ENCODE measurements around the gene HRH1.
"Not testable (repeated sequence)": the region's sequence is repeated elsewhere in the genome, so short reads cannot be mapped to it uniquely, and the experiment has no call there.

Gene HRH1

GRCh38 chr3:11206316-11206715 lies 52.0 kb downstream of the HRH1 start:
- DNase-seq (ENCODE audit: low spot score), result no peak

DNA sequence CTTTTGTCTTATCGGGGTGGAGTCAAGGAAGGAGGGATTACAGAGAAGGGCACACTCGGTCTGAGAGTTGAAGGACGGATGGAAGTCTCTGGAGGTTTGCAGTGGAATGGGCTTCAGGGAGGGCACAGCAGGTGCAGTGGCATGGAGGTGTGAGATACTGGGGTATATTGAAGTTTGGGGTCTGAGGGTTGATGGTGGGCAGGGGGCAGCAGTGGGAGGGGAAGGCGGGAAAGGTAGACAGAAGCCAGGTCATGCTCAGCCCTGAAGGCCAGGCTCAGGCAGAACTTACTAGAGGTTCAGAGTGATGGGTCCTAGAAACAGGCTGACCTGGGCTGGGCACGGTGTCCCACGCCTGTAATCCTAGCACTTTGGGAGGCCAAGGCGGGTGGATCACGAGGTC lies 52.7 kb downstream of the HRH1 start:
- DNase-seq (ENCODE audit: low spot score), result no peak

- DNase-seq (ENCODE audit: low spot score), result no peak
Measured at GRCh38 chr3:11211531-11212298, 57.4 kb downstream of the HRH1 start.

DNA sequence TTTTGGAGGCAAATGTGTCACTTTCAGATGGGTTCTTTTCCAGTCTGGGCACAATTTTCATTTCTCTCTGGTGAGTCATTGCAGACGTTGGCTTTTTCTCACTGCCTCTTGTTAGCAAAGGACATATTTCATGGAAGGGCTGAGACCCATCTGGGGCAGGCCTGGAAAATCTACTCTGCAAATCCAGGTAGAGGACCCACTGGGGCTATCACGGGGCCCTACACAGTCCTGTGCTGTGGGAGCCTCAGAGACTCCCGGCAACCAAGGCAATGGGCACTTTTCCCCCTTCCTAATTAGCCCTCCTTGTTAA lies 58.0 kb downstream of the HRH1 start:
- no peak for DNase-seq (ENCODE audit: low spot score)

DNA sequence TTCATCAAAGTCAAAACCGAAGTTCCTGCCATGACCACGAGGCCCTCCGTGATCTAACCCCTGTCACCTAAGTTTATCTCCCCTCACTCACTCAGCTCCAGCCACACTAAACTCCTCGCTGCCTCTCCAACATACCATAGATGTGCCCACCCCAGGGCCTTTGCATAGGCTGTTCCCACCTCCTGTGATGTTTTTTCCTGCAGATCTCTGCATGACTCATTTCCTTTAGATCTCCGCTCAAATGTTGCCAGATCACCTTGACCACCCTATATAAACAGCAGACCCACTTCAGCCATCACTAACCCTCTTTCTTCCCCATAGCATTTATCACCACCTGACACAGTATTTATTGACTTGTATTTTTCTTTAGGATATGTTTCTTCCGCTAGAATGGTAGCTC lies 58.5 kb downstream of the HRH1 start:
- DNase-seq (ENCODE audit: low spot score), result no peak

DNA sequence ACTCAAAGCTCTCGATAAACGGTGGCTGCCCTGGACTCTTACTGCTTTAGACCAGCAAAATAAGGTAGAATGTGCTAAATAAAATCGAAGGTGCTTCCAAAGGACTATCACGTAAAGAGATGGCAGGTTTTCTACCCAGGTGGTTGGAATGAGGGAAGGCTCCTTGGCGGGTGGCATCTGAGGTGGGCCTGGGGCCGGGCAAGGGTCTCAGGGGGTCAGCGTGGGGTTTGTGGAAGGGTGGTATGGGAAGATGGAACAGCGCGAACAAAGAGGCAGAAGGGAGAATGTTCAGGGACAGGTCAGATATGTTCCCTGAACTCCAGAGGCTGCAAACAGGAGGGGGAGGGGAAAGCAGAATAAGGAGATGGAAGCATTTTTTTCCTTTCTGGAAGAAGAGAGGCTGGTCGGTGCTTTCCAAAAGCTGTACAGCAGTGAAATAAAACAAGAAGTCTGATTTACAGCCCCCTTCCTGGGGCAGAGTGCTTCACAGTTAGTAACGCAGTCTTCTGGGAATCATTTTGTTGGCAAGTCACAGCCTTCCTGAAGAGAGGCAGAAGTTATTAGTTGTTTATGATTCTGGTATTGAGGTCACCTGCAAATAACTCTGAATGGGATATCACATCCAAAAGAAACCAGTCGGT lies 59.6 kb downstream of the HRH1 start:
- no peak for DNase-seq (ENCODE audit: low spot score)

DNA sequence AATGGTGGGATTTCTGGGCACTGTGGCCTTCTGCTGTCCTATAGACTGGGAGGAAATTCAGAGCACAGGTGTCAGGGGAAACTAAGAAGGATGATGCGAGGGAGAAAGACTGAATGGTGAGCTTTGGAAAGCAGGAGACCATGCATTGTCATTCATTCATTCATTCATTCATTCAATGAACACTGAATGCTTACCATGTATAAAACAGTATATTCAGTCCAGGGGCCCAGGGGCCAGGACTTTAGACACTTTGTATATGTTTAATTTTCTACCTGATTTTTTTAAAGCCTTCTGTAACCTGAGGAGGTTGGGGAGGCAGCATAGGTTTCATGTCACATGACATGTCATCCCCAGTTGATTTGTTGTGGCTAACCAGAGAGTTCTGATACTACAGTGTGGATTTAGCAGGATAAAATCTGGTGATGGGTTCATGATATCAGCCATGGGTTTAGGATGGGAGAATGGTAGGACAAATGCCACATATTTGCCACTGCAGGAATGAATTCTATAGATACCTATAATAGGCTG lies 60.2 kb downstream of the HRH1 start:
- no peak for DNase-seq (ENCODE audit: low spot score)

DNA sequence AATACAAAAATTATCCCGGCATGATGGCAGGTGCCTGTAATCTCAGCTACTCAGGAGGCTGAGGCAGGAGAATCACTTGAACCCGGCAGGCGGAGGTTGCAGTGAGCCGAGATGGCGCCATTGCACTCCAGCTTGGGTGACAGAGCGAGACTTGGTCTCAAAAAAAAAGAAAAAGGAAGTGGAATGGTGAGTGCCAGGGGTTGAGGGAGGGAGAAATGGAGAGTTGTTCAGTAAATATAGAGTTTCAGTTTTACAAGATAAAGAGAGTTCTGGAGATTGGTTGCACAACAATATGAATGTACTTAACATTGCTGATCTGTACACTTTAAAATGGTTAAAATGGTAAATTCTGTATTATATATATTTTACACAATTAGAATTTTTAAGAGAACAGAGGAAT lies 63.1 kb downstream of the HRH1 start:
- not testable (repeated sequence) for DNase-seq (ENCODE audit: low spot score)

DNA sequence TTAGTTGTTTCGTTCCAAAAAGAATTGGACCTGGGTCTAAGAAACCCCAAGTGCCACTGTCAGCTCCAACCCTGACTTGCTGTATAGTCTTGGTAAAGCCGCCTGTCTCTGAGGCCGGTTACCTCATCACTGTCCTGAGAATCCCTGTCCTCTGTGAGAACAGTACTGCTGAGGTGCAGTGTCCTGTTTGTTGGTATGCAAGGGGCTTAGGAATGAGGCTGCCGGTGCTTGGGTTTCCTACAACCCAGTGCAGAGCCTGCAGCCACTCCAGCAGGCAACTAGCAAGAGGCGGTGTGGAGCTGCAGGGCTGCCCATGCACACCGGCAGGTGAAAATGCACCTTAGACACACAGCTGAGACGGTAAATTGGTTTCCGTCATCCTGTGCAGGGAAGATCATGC lies 65.9 kb downstream of the HRH1 start:
- no peak for DNase-seq (ENCODE audit: low spot score)

DNA sequence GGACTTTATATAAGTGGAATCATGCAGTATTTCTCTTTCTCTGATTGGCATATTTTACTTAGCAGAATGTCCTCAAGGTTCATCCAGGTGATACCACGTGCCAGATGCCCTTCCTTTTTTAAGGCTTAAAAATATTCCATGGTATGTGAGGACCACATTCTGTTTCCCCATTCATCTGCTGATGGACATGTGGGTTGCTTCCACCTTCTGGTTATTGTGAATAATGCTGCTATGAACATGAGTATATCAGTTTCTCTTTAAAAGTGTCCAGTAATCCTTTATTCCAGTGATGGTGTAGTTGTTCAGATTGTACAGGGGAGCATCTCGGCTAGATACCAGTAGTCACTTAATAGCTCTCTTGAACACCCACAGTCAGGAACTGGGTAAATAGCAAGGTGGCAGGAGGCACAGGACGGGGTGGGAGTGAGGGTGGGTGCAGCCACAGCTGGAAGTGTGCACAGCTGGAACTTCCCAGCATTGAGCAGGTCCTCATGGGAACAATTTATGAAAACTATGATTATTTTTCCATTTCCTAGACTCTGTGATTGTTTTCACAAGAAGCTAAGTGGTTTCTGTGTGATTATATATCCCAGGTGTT lies 67.6 kb downstream of the HRH1 start:
- DNase-seq (ENCODE audit: low spot score), result no peak

GRCh38 chr3:11224010-11224409 lies 69.7 kb downstream of the HRH1 start:
- DNase-seq (ENCODE audit: low spot score), result no peak

DNA sequence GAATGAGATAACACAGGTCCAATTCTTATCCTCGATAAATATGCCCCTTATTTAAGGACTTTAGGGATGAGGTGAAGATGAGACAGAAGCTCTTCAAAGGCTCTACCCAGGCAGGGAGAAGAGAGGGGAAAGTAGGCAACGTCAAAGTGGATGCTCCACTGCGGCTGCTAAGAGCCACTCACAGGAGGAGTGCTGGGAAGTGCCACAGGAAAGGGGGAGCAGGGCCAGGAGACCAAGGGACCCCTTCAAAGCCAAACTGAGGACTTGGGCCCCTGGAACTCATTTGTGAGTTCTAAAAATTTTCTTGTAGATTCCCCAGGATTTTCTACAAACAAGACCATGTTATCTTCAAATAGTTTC lies 70.6 kb downstream of the HRH1 start:
- no peak for DNase-seq (ENCODE audit: low spot score)

- no peak for DNase-seq (ENCODE audit: low spot score)
Measured at GRCh38 chr3:11226042-11226370, 71.7 kb downstream of the HRH1 start.

DNA sequence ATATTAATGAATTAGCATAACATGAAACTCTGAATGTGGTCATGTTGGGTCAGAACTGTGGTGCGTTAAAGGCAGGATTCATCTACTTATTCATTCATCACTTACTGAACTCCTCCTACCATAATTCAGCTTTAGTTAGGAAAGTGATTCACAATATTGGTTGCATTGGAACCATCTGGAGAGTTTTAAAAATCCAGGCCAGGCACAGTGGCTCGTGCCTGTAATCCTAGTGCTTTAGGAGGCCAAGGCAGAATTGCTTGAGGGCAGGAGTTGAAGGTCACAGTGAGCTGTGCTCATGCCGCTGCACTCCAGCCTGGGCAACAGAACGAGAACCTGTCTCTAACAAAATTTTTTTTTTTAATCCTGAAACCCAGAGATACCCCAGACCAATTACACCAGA lies 73.7 kb downstream of the HRH1 start:
- DNase-seq (ENCODE audit: low spot score), result no peak

- no peak for DNase-seq (ENCODE audit: low spot score)
Measured at GRCh38 chr3:11230125-11230524, 75.8 kb downstream of the HRH1 start.

DNA sequence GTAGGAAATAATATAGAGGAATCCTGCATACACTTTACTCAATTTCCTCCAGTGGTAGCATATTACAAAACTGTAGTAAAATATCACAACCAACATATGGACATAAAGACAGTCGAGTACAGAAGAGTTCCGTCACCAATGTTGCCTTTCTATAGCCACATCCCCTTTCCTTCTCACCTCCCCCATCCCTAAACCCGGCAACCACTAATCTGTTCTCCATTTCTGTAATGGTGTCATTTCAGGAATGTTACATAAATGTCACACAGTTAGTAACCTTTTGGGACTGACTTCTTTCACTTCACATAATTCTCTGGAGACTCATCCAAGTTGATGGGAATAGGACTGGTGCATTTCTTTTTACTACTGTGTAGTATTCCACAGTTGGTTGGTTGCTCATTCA lies 76.5 kb downstream of the HRH1 start:
- no peak for DNase-seq (ENCODE audit: low spot score)

- no peak for DNase-seq (ENCODE audit: low spot score)
Measured at GRCh38 chr3:11235385-11235784, 81.1 kb downstream of the HRH1 start.

- DNase-seq (ENCODE audit: low spot score), result peak; percentile 68
Measured at GRCh38 chr3:11236588-11237461, 82.5 kb downstream of the HRH1 start.

DNA sequence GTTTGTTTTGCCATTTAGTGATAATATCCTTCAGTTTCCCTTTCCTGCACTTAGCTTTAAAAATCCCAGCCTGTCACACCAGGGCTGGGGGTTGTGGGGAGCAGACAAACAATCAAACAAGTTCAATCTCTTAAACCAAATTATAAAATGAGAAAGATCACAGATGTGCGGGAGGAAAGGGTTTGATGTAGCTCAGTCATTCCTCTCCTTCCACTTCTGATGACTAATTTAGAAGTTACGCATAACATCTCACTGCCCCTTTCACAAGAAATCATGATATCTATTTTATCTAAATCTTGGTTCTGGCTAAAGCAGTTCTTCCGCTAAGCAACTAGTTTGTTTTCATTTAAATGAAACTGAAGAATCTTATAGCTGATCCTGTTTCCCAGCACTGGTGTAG lies 83.8 kb downstream of the HRH1 start:
- DNase-seq (ENCODE audit: low spot score), result no peak

DNA sequence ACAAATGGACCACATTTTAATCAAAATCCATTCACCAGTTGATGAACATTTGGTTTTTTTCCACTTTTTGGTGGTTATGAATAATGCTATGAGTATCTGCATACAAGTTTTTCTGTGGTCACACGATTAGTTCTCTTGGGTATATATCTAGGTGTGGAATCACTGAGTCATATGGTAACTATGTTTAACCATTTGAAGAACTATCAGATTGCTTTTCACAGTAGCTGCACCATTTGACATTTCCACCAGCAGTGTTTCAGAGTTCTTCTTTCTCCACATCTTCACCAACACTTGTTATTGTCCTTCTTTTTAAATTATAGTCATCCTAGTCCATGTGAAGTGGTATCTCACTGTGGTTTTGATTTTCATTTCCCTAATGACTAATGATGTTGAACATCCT lies 84.6 kb downstream of the HRH1 start:
- no peak for DNase-seq (ENCODE audit: low spot score)

GRCh38 chr3:11239796-11240195 lies 85.5 kb downstream of the HRH1 start:
- no peak for DNase-seq (ENCODE audit: low spot score)

DNA sequence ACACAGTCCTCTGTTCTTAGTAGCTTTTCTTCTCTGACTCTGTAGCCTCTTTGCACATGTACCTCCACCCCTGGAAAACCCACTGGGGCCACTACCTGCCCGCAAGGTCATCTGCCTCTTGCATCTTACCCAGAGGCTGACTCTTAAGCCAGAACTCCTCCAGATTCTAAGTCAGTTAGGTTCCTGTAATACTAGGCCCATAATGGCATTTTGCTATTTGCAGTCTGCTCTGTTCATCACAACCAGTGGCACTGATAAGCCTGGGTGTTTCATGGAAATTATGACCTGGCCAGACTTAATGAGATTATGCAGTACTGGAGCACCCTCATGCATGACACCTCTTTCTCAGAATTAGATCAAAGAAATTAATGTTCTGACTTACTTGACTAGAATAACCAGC lies 86.2 kb downstream of the HRH1 start:
- no peak for DNase-seq (ENCODE audit: low spot score)

All from hematopoietic multipotent progenitor cell treated with erythropoietin and hydrocortisone succinate and interleukin-3 and kit ligand, for 15 days (in vitro differentiated cells).